GM19238 (cell line): Measurements from ENCODE around the gene NRIP1.

Experiments used
- DNase-seq: peaks from one replicate; pipeline ENCODE4 v3.0.0; 2011; ENCODE audit warnings: low spot score; ENCODE audit not compliant: insufficient read length

The NRIP1 gene

GRCh38 chr21:14922980-14923379, 141.8 kb downstream of the NRIP1 start:
- no peak for DNase-seq

GRCh38 chr21:14918527-14918926, 146.3 kb downstream of the NRIP1 start:
- DNase-seq = no peak

- DNase-seq = no peak
Observed at GRCh38 chr21:14917762-14918161, 147.0 kb downstream of the NRIP1 start.

- no peak for DNase-seq
Observed at GRCh38 chr21:14916676-14917141, 148.1 kb downstream of the NRIP1 start.

GRCh38 chr21:14913638-14914037, 151.2 kb downstream of the NRIP1 start:
- no peak for DNase-seq

GRCh38 chr21:14911351-14911750, 153.4 kb downstream of the NRIP1 start:
- DNase-seq = no peak
